IgD-negative memory B cell (primary cell): ENCODE measurements around the gene AIFM3. TPM values are rescaled to one million over a fixed set of nuclear protein-coding genes. Genes with fewer than 3 reads are reported as not detected.
"Not testable (repeated sequence)": the region's sequence is repeated elsewhere in the genome, so short reads cannot be mapped to it uniquely, and the experiment has no call there.

Source experiments
- H3K27ac Mint-ChIP-seq, 3 donors: one replicate each; pipeline ENCODE4 v1.8.0; 2020 to 2022; ENCODE audit warnings: mild to moderate bottlenecking in 3 of 3, mixed read lengths in 3 of 3, moderate library complexity in 1 of 3
- H3K27me3 Mint-ChIP-seq: one replicate; pipeline ENCODE4 v1.8.0; 2021; ENCODE audit warnings: mixed read lengths
- H3K36me3 Mint-ChIP-seq: one replicate; pipeline ENCODE4 v1.8.0; 2020; ENCODE audit warnings: mild to moderate bottlenecking, mixed read lengths
- H3K4me1 Mint-ChIP-seq, 3 donors: one replicate each; pipeline ENCODE4 v1.8.0; 2020 to 2022; ENCODE audit warnings: mixed read lengths in 3 of 3, mild to moderate bottlenecking in 1 of 3
- H3K4me3 Mint-ChIP-seq, 4 donors: one replicate each; pipeline ENCODE4 v1.8.0; 2020 to 2022; ENCODE audit warnings: mild to moderate bottlenecking in 4 of 4, mixed read lengths in 4 of 4, moderate library complexity in 3 of 4
- H3K9me3 Mint-ChIP-seq, 3 donors: one replicate each; pipeline ENCODE4 v1.8.0; 2020 to 2021; ENCODE audit warnings: mixed read lengths in 3 of 3, mild to moderate bottlenecking in 1 of 3
- polyA plus RNA-seq: library from polyadenylated mRNA; unstranded; fragments of 300-500 nt; fragmentation: Illumina TruSeq; gene quantifications from one replicate; pipeline ENCODE4 v1.2.3, GENCODE V29; 2021

AIFM3 gene, protein sequence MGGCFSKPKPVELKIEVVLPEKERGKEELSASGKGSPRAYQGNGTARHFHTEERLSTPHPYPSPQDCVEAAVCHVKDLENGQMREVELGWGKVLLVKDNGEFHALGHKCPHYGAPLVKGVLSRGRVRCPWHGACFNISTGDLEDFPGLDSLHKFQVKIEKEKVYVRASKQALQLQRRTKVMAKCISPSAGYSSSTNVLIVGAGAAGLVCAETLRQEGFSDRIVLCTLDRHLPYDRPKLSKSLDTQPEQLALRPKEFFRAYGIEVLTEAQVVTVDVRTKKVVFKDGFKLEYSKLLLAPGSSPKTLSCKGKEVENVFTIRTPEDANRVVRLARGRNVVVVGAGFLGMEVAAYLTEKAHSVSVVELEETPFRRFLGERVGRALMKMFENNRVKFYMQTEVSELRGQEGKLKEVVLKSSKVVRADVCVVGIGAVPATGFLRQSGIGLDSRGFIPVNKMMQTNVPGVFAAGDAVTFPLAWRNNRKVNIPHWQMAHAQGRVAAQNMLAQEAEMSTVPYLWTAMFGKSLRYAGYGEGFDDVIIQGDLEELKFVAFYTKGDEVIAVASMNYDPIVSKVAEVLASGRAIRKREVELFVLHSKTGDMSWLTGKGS
- polyA plus RNA-seq, result 2.3 TPM

DNA sequence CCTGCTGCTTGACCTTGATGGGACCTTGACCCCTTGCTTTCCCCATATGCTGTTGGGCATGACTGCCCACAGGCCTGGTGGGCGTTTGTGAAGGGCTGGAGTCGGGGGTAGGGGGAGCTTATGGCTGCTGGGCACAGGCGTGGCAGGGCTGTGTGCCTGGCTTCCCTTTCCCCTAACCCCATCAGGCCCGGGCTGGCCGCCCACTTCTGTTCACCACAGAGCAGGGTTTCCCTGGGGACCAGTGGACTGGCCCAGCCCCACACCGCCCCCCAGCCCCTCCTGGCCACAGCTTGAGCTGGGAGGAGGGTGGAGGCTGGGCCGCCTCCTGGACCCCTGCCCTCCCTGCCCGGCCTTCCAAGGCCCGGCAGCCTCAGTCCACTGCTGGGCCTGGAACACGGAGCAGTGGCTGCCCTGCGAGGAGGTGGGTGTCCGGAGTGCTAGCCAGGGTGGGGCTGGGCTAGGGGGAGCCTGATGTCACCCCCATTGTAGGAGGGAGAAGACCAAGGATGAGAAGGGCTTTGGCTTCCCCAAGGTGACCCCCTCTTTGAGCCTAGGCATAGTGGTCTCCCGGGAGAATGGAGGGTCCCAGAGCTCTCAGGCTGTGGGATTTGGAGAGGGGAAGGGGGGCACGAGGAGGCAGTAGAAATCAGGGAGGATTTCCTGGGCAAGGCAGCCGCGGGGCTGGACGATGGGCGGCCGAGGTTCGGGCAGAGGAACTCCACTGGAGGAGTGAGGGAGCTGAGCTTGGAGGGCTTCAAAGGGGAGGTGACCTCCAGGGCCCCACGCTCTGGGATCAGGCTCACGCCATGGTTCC, at the start of gene AIFM3:
AIFM3 (plus strand) TSS at position 373 of the 814 bp plus-strand sequence. CDS start 690 bp downstream, outside the sequence.
- Mint-ChIP-seq H3K4me1 (peaks cover 6 to 21% (median 18%) of the 10 kb centered on the region in 3 donors), H3K27me3 (peaks cover 1% of the 10 kb centered on the region), H3K4me3 (peak within 1 kb of the TSS in 3 of 4 donors; percentile 23 to 85 (median 72)), H3K27ac (peak within 1 kb of the TSS in 2 of 3 donors; percentile 86 to 92), H3K9me3 (no peaks in the 10 kb centered on the region), H3K36me3 (no peaks in the 10 kb centered on the region)

DNA sequence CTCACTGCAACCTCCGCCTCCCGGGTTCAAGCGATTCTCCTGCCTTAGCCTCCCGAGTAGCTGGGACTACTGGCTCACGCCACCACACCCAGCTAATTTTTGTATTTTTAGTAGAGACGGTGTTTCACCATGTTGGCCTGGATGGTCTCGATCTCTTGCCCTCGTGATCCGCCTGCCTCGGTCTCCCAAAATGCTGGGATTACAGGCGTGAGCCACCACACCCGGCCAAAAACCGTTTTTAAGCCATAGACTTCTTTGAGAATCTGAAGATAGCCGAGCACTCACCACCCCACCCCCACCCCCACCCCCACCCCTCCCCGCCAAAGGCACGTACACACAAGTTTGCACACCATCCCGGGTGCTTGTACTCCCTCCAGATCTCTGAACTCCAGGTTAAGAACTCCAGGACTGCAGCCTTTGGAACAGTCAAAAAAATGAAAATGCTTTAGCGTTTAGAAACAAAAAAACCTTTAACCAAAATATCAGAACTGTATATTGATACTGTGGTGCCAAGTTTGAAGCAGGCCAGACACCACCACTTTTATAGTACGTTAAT, 48.3 kb upstream of the AIFM3 start:
- Mint-ChIP-seq H3K4me3 (peak overlapping the region; percentile 96 to 99 (median 97)), H3K36me3 (peaks cover 2% of the 10 kb centered on the region), H3K27ac (peak overlapping the region; percentile 39 to 94 (median 91)), H3K27me3 (no peaks in the 10 kb centered on the region), H3K9me3 (no peaks in the 10 kb centered on the region), H3K4me1 (peaks cover 26 to 42% (median 31%) of the 10 kb centered on the region in 3 donors)

DNA sequence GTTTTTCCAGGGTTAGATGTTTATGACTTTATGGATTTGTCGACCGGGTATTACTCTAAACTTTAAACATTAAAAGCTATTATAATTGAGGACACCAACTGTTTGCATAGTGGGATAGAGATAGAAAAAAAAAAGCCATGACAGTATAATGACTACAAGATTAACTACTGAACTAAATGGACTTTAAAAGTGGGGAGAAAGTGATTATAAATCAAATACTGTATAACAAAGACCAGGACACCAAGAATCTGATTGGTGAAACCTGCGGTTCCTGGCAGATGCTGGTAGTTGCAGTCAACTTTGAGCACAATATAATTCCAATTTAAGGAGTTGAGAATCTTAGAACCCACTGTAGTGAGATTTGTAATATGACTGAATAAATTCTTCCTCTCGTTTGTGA, 47.3 kb upstream of the AIFM3 start:
- Mint-ChIP-seq H3K4me3 (peak overlapping the region; percentile 96 to 99 (median 97)), H3K27me3 (no peaks in the 10 kb centered on the region), H3K27ac (peak overlapping the region in 2 of 3 donors; percentile 28 to 94), H3K36me3 (peaks cover 2% of the 10 kb centered on the region), H3K4me1 (peaks cover 23 to 37% (median 37%) of the 10 kb centered on the region in 3 donors), H3K9me3 (no peaks in the 10 kb centered on the region)

DNA sequence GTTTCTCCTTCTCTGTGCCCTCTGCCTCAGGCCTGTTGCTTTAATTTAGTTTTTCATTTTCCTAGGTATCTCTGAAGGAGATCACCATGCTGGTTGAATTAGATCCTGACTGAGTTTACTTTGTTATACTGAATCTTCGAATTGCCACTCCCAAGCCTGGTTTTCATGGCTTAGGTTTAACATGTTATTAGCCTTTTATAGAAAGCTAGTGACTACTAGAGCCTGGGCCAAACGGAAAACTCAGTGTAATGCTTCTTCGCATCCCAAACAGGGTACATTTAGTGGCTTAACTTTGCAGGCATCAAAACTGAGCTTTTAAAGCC, 46.2 kb upstream of the AIFM3 start:
- Mint-ChIP-seq H3K4me1 (peaks cover 30 to 46% (median 43%) of the 10 kb centered on the region in 3 donors), H3K27ac (peak overlapping the region in 2 of 3 donors; percentile 10 to 94), H3K36me3 (peaks cover 2% of the 10 kb centered on the region), H3K4me3 (peak overlapping the region; percentile 96 to 99 (median 97)), H3K9me3 (no peaks in the 10 kb centered on the region), H3K27me3 (no peaks in the 10 kb centered on the region)

DNA sequence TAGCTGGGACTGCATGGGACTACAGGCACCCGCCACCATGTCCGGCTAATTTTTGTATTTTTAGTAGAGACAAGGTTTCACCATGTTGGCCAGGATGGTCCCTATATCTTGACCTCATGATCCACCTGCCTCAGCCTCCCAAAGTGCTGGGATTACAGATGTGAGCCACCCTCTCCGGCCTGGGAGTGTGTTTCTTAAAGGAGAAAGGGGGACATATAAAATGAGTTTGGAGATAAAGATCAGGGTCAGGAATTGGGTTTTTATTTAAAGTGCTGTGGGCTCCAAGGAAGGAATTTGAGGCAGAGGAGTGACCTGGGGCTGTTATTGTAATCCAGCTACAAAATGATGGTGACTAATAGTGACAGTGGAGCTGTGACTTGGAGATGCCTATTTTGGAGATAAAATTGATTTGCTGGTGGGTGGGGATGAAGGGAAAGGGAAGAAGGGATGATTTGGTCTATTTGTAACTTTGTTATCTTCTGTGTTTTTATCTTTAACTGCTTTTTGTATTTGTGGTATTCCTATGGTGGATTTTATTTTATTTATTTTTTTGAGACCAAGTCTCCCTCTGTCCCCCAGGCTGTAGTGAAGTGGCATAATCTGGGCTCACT, 44.8 kb upstream of the AIFM3 start:
- Mint-ChIP-seq H3K4me3 (peak overlapping the region in 3 of 4 donors; percentile 35 to 73 (median 38)), H3K9me3 (no peaks in the 10 kb centered on the region), H3K36me3 (peaks cover 2% of the 10 kb centered on the region), H3K4me1 (peaks cover 35 to 49% (median 43%) of the 10 kb centered on the region in 3 donors), H3K27me3 (no peaks in the 10 kb centered on the region), H3K27ac (peak overlapping the region in 2 of 3 donors; percentile 7 to 70)

DNA sequence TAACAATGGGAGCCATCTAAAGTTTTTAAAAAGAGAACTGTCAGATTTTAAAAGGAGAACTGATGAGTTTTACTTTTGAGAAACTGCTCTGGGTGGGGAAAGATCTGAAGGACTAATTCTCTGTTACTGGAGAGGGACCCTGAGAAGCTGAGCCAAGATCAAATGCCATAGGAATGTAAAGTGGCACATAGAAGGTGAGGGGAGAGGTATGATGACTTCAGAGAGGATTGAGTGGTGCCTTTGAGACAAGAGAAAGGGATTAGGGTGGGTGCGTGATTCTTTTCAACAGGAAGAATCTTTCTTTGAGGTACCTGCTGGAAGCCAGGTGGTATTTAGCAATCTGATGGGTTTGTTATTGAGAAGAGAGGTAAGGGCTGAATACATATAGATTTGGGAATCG, 40.8 kb upstream of the AIFM3 start:
- H3K36me3 Mint-ChIP-seq, result peaks cover 3% of the 10 kb centered on the region
- peak overlapping the region; percentile 3 to 83 (median 64) for H3K4me3 Mint-ChIP-seq
- peak overlapping the region; percentile 73 to 96 (median 87) for H3K27ac Mint-ChIP-seq
- peaks cover 29 to 47% (median 33%) of the 10 kb centered on the region in 3 donors for H3K4me1 Mint-ChIP-seq
- H3K9me3 Mint-ChIP-seq, result no peaks in the 10 kb centered on the region
- H3K27me3 Mint-ChIP-seq, result no peaks in the 10 kb centered on the region

DNA sequence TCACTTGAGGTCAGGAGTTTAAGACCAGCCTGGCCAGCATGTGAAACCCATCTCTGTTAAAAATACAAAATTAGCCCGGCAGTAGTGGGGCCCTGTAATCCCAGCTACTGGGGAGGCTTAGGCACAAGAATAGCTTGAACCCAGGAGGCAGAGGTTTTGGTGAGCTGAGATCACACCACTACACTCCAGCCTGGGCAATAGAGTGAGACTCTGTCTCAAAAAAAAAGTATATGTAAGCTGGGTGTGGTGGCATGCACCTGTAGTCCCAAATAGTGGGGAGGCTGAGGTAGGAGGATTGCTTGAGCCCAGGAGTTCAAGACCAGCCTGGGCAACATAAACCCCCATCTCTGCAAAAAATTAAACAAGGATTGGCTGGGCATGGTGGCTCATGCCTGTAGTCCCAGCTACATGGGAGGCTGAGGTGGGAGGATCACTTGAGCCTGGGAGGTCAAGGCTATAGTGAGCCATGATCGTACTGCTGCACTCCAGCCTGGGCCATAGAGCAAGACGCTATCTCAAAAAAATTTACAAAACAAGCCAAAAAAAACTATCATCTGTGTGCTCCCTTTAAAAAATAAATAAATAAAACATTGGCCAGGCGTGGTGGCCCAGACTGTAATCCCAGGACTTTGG, 39.0 kb upstream of the AIFM3 start:
- Mint-ChIP-seq H3K4me1 (peaks cover 26 to 47% (median 27%) of the 10 kb centered on the region in 3 donors), H3K27me3 (no peaks in the 10 kb centered on the region), H3K4me3 (peak overlapping the region in 1 of 4 donors; percentile 47), H3K27ac (no peak overlapping the region), H3K36me3 (peaks cover 3% of the 10 kb centered on the region), H3K9me3 (no peaks in the 10 kb centered on the region)

DNA sequence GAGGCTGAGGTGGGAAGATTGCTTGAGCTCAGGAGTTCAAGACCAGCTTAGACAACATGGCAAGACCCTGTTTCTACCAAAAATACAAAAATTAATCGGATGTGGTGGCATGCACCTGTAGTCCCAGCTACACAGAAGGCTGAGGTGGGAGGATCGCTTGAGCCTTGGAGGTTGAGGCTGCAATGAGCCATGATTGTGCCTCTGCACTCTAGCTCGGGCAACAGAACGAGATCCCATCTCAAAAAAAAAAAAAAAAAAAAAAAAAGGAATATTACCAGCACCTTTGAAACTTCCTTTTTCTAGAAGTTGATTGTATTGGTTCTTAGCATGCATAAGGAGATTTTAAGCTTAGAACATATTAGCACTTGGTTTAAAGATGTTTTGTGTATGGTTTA, 38.5 kb upstream of the AIFM3 start:
- Mint-ChIP-seq H3K36me3 (peaks cover 3% of the 10 kb centered on the region), H3K4me3 (no peak overlapping the region), H3K27ac (no peak overlapping the region), H3K9me3 (no peaks in the 10 kb centered on the region), H3K4me1 (peaks cover 26 to 47% (median 27%) of the 10 kb centered on the region in 3 donors), H3K27me3 (no peaks in the 10 kb centered on the region)

DNA sequence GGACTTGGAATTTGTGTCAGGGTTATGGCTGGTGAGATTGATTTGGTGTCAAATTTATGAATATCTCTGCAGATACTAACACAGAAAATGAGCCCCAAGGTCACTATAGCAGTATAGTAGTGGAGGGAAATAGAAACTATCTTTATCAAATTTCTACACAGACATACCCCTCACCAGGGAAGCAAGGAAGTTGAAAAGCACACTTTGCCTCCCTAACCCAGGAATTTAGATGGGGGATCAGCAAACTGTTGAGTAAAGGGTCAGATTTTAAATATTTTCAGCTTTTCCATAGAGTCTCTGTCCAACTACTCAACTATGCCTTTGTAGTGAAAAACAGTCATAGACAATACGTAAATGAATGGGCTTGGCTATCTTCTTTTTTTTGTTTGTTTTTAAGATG, 37.1 kb upstream of the AIFM3 start:
- Mint-ChIP-seq H3K27ac (no peak overlapping the region), H3K4me1 (peaks cover 27 to 40% (median 36%) of the 10 kb centered on the region in 3 donors), H3K9me3 (no peaks in the 10 kb centered on the region), H3K36me3 (peaks cover 3% of the 10 kb centered on the region), H3K4me3 (peak overlapping the region in 1 of 4 donors; percentile 45), H3K27me3 (no peaks in the 10 kb centered on the region)

DNA sequence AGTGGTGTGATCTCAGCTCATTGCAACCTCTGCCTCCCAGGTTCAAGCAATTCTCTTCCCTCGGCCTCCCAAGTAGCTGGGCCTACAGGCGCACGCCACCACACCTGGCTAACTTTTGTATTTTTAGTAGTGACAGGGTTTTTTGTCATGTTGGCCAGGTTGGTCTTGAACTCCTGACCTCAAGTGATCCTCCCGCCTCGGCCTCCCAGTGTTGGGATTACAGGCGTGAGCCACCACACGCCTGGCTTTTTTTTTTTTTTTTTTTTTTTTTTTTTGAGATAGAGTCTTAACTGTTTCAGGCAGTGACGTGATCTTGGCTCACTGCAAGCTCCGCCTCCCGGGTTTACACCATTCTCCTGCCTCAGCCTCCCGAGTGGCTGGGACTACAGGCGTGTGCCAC, 36.6 kb upstream of the AIFM3 start:
- not testable (repeated sequence) for H3K9me3 Mint-ChIP-seq, H3K27ac Mint-ChIP-seq, H3K27me3 Mint-ChIP-seq, H3K36me3 Mint-ChIP-seq
- peak overlapping the region in 1 of 4 donors; percentile 45 for H3K4me3 Mint-ChIP-seq
- H3K4me1 Mint-ChIP-seq, result peaks cover 28 to 38% (median 34%) of the 10 kb centered on the region in 3 donors

DNA sequence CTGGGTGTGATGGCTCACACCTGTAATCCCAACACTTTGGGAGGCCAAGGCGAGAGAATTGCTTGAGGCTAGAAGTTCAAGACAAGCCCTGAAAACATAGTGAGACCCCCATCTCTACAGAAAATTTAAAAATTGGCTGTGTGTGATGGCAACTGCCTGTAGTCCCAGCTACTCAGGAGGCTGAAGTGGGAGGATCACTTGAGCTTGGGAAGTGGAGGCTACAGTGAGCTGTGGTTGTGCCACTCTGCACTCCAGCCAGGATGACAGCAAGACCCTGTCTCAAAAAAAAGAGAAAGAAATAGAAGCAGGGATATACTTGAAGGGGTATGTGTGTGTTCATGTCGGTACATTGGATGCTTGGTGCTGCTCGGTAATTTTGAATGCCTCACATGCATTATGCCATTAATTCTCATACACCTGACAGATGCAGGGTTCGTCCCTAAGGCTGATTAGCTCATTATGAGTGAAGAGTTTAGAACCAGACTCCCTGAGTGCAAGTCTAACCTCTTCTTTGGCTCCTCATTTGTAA, 35.9 kb upstream of the AIFM3 start:
- Mint-ChIP-seq H3K4me1 (peaks cover 21 to 35% (median 26%) of the 10 kb centered on the region in 3 donors), H3K36me3 (peaks cover 3% of the 10 kb centered on the region)

DNA sequence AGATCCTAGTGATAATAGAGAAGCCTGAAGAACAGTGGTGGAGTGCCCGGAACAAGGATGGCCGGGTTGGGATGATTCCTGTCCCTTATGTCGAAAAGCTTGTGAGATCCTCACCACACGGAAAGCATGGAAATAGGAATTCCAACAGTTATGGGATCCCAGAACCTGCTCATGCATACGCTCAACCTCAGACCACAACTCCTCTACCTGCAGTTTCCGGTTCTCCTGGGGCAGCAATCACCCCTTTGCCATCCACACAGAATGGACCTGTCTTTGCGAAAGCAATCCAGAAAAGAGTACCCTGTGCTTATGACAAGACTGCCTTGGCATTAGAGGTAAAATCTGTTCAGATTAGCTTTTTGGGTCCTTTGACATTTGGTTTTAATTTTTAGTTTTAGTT, 33.1 kb upstream of the AIFM3 start:
- Mint-ChIP-seq H3K27ac (peak overlapping the region in 1 of 3 donors; percentile 59), H3K9me3 (no peaks in the 10 kb centered on the region), H3K4me3 (no peak overlapping the region), H3K27me3 (no peaks in the 10 kb centered on the region), H3K36me3 (peaks cover 3% of the 10 kb centered on the region), H3K4me1 (peaks cover 23 to 46% (median 34%) of the 10 kb centered on the region in 3 donors)

More for the DNA sequence above, 35.9 kb upstream of the AIFM3 start:
- Mint-ChIP-seq H3K4me3 (no peak overlapping the region), H3K27ac (no peak overlapping the region), H3K9me3 (no peaks in the 10 kb centered on the region), H3K27me3 (no peaks in the 10 kb centered on the region)

DNA sequence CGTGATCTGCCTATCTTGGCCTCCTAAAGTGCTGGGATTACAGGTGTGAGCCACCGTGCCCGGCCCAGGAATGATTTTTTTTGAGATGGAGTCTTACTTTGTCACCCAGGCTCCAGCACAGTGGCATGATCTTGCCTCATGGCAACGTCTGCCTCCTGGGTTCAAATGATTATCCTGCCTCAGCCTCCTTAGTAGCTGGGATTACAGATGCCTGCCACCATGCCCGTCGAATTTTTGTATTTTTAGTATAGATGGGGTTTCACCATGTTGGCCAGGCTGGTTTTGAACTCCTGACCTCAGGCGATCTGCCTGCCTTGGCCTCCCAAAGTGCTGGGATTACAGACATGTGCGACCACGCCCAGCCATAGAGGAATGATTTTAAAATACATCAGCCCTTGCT, 32.0 kb upstream of the AIFM3 start:
- H3K9me3 Mint-ChIP-seq, H3K4me3 Mint-ChIP-seq, H3K27me3 Mint-ChIP-seq, H3K36me3 Mint-ChIP-seq: not testable (repeated sequence)
- Mint-ChIP-seq H3K4me1 (peaks cover 29 to 45% (median 35%) of the 10 kb centered on the region in 3 donors), H3K27ac (peak overlapping the region in 1 of 3 donors; percentile 39)
